Activated naive CD4-positive, alpha-beta T cell treated with anti-CD3 and anti-CD28 coated beads for 36 hours (primary cell): ENCODE data around the gene SERF2. TPM values are rescaled to one million over a fixed set of nuclear protein-coding genes. Genes with fewer than 3 reads are reported as not detected.

Experiments
- CTCF ChIA-PET: fragments of 350-600 bp; sonication (Branson Sonifier 250); formaldehyde crosslinking; loops from one replicate; lab custom pipeline; 2021; ENCODE audit warnings: antibody characterized with exemption; lab: Charles Lee
- DNase-seq: peaks from one replicate; pipeline ENCODE4 v3.0.0-alpha.2; 2020
- H3K27ac Mint-ChIP-seq: one replicate; pipeline ENCODE4 v1.8.0; 2021; ENCODE audit warnings: mild to moderate bottlenecking, mixed read lengths
- H3K27me3 Mint-ChIP-seq: one replicate; pipeline ENCODE4 v1.8.0; 2021; ENCODE audit warnings: low read depth, mixed read lengths
- H3K36me3 Mint-ChIP-seq: one replicate; pipeline ENCODE4 v1.8.0; 2021; ENCODE audit warnings: low read depth, mixed read lengths
- H3K4me1 Mint-ChIP-seq: one replicate; pipeline ENCODE4 v1.8.0; 2021; ENCODE audit warnings: low read depth, mixed read lengths
- H3K4me3 Mint-ChIP-seq: one replicate; pipeline ENCODE4 v1.8.0; 2021; ENCODE audit warnings: mild to moderate bottlenecking, moderate library complexity, mixed read lengths
- H3K9me3 Mint-ChIP-seq: one replicate; pipeline ENCODE4 v1.8.0; 2021; ENCODE audit warnings: mixed read lengths
- intact Hi-C: fragments of 100-400 bp; cut with micrococcal nuclease; formaldehyde crosslinking; loops from one replicate; pipeline ENCODE4 v1.15.1; 2023
- total RNA-seq, 2 experiments: library from RNA; stranded (reverse); gene quantifications; one replicate each; pipeline ENCODE4 v1.2.3, GENCODE V29; 2021

SERF2 gene
- total RNA-seq, 2 experiments from 2014 or later, result 781 to 808 TPM

GRCh38 chr15:43774062-43774461, 18.1 kb upstream of the SERF2 start:
- DNase-seq, result no peak
- Mint-ChIP-seq H3K4me1 (peaks cover 21% of the 10 kb centered on the region), H3K9me3 (no peaks in the 10 kb centered on the region), H3K27me3 (no peaks in the 10 kb centered on the region), H3K27ac (peak overlapping the region; percentile 26), H3K4me3 (no peak overlapping the region), H3K36me3 (peaks cover 26% of the 10 kb centered on the region)
- CTCF ChIA-PET, result interaction anchor here (0.6 kb wide), 2 partner anchors 21 to 448 kb away, joined by 3 to 4 read pairs; no protein-coding TSS in a partner anchor
- intact Hi-C loops, result no loop called here

GRCh38 chr15:43775411-43775965, 16.6 kb upstream of the SERF2 start:
- peaks cover 23% of the 10 kb centered on the region for H3K4me1 Mint-ChIP-seq
- H3K36me3 Mint-ChIP-seq, result peaks cover 16% of the 10 kb centered on the region
- intact Hi-C loops, result no loop called here
- peak overlapping the region; percentile 24 for H3K27ac Mint-ChIP-seq
- H3K9me3 Mint-ChIP-seq, result no peaks in the 10 kb centered on the region
- no peaks in the 10 kb centered on the region for H3K27me3 Mint-ChIP-seq
- DNase-seq, result no peak
- CTCF ChIA-PET, result interaction anchor here (0.7 to 2.8 kb wide), 4 partner anchors 10 to 360 kb away, joined by 3 to 17 read pairs (median 5); no protein-coding TSS in a partner anchor
- no peak overlapping the region for H3K4me3 Mint-ChIP-seq

- CTCF ChIA-PET, result interaction anchor here (1.1 to 2.8 kb wide), 7 partner anchors 10 to 52 kb away, joined by 4 to 17 read pairs (median 8); partner anchors contain the start of genes HYPK, SERF2 and SERINC4
- no peaks in the 10 kb centered on the region for H3K9me3 Mint-ChIP-seq
- H3K36me3 Mint-ChIP-seq, result peaks cover 9% of the 10 kb centered on the region
- H3K27ac Mint-ChIP-seq, result peak overlapping the region; percentile 36
- intact Hi-C loops, result loop anchor here (2.0 kb wide), 1 partner anchor 335 kb away; no protein-coding TSS in a partner anchor
- DNase-seq, result peak; percentile 22
- H3K4me3 Mint-ChIP-seq, result peak overlapping the region; percentile 89
- H3K27me3 Mint-ChIP-seq, result no peaks in the 10 kb centered on the region
- peaks cover 23% of the 10 kb centered on the region for H3K4me1 Mint-ChIP-seq
Measured at GRCh38 chr15:43776101-43776717, 15.9 kb upstream of the SERF2 start.

- H3K27ac Mint-ChIP-seq, result peak within 1 kb of the TSS; percentile 84
- H3K27me3 Mint-ChIP-seq, result no peaks in the 10 kb centered on the region
- CTCF ChIA-PET, result interaction anchor here (0.6 to 2.8 kb wide), 10 partner anchors 10 to 385 kb away, joined by 3 to 17 read pairs (median 6); partner anchors contain the start of genes HYPK, MFAP1, SERF2 and SERINC4
- DNase-seq, result peak; percentile 79
- H3K4me1 Mint-ChIP-seq, result peaks cover 23% of the 10 kb centered on the region
- H3K36me3 Mint-ChIP-seq, result peaks cover 5% of the 10 kb centered on the region
- intact Hi-C loops, result loop anchor here (1.0 to 2.0 kb wide), 6 partner anchors 7 to 336 kb away; partner anchors contain the start of genes HYPK, SERF2 and SERINC4
- H3K4me3 Mint-ChIP-seq, result peak within 1 kb of the TSS; percentile 89
- no peaks in the 10 kb centered on the region for H3K9me3 Mint-ChIP-seq
Measured at GRCh38 chr15:43776718-43777266, 15.3 kb upstream of the SERF2 start, which contains the start of gene ELL3. Gene ELL3, minus strand, starts transcription at chr15:43776966. Its CDS starts 65 bp downstream, at chr15:43776901.

GRCh38 chr15:43777267-43777914, 14.7 kb upstream of the SERF2 start:
- Mint-ChIP-seq H3K36me3 (peaks cover 2% of the 10 kb centered on the region), H3K27ac (peak overlapping the region; percentile 84), H3K4me3 (peak overlapping the region; percentile 89), H3K4me1 (peaks cover 23% of the 10 kb centered on the region), H3K9me3 (no peaks in the 10 kb centered on the region), H3K27me3 (no peaks in the 10 kb centered on the region)
- peak; percentile 95 for DNase-seq
- CTCF ChIA-PET, result interaction anchor here (0.6 to 2.8 kb wide), 10 partner anchors 9 to 385 kb away, joined by 3 to 17 read pairs (median 6); partner anchors contain the start of genes HYPK, MFAP1, SERF2 and SERINC4
- intact Hi-C loops, result loop anchor here (1.0 to 2.0 kb wide), 6 partner anchors 8 to 337 kb away; partner anchors contain the start of genes HYPK, SERF2 and SERINC4

GRCh38 chr15:43779016-43779415, 13.1 kb upstream of the SERF2 start:
- no peaks in the 10 kb centered on the region for H3K36me3 Mint-ChIP-seq
- H3K4me3 Mint-ChIP-seq, result no peak overlapping the region
- peak overlapping the region; percentile 28 for H3K27ac Mint-ChIP-seq
- peaks cover 23% of the 10 kb centered on the region for H3K4me1 Mint-ChIP-seq
- intact Hi-C loops, result no loop called here
- H3K27me3 Mint-ChIP-seq, result no peaks in the 10 kb centered on the region
- CTCF ChIA-PET, result interaction anchor here (0.7 to 1.0 kb wide), 2 partner anchors 8 to 338 kb away, joined by 3 to 8 read pairs; no protein-coding TSS in a partner anchor
- DNase-seq, result no peak
- H3K9me3 Mint-ChIP-seq, result no peaks in the 10 kb centered on the region

GRCh38 chr15:43789409-43789808, 2.7 kb upstream of the SERF2 start:
- intact Hi-C loops, result no loop called here
- no peaks in the 10 kb centered on the region for H3K27me3 Mint-ChIP-seq
- CTCF ChIA-PET, result no interaction called here
- H3K4me1 Mint-ChIP-seq, result peaks cover 19% of the 10 kb centered on the region
- no peak for DNase-seq
- no peak overlapping the region for H3K27ac Mint-ChIP-seq
- H3K36me3 Mint-ChIP-seq, result peaks cover 24% of the 10 kb centered on the region
- H3K4me3 Mint-ChIP-seq, result no peak overlapping the region
- H3K9me3 Mint-ChIP-seq, result no peaks in the 10 kb centered on the region

- no peaks in the 10 kb centered on the region for H3K27me3 Mint-ChIP-seq
- peaks cover 48% of the 10 kb centered on the region for H3K36me3 Mint-ChIP-seq
- H3K4me3 Mint-ChIP-seq, result peak overlapping the region; percentile 90
- H3K27ac Mint-ChIP-seq, result peak overlapping the region; percentile 92
- peak; percentile 58 for DNase-seq
- H3K4me1 Mint-ChIP-seq, result peaks cover 43% of the 10 kb centered on the region
- intact Hi-C loops, result loop anchor here (1.0 kb wide), 5 partner anchors 7 to 283 kb away; partner anchors contain the start of genes HYPK, MFAP1 and SERINC4
- CTCF ChIA-PET, result interaction anchor here (1.0 kb wide), 1 partner anchor 23 kb away, joined by 5 read pairs; no protein-coding TSS in a partner anchor
- no peaks in the 10 kb centered on the region for H3K9me3 Mint-ChIP-seq
Measured at GRCh38 chr15:43792761-43793476, 799 bp downstream of the SERF2 start.

- Mint-ChIP-seq H3K27me3 (no peaks in the 10 kb centered on the region), H3K4me1 (peaks cover 50% of the 10 kb centered on the region), H3K4me3 (peak overlapping the region; percentile 90), H3K9me3 (no peaks in the 10 kb centered on the region), H3K27ac (peak overlapping the region; percentile 92), H3K36me3 (peaks cover 54% of the 10 kb centered on the region)
- intact Hi-C loops, result no loop called here
- CTCF ChIA-PET, result interaction anchor here (1.0 kb wide), 1 partner anchor 24 kb away, joined by 5 read pairs; no protein-coding TSS in a partner anchor
- no peak for DNase-seq
Measured at GRCh38 chr15:43793647-43794046, 1.5 kb downstream of the SERF2 start.

GRCh38 chr15:43794269-43795037, 2.3 kb downstream of the SERF2 start:
- Mint-ChIP-seq H3K27me3 (no peaks in the 10 kb centered on the region), H3K9me3 (no peaks in the 10 kb centered on the region), H3K27ac (peak overlapping the region; percentile 92), H3K36me3 (peaks cover 62% of the 10 kb centered on the region), H3K4me1 (peaks cover 56% of the 10 kb centered on the region), H3K4me3 (peak overlapping the region; percentile 90)
- intact Hi-C loops, result no loop called here
- CTCF ChIA-PET, result interaction anchor here (3.5 kb wide), 1 partner anchor 18 kb away, joined by 17 read pairs; the partner anchor contains the start of gene ELL3
- DNase-seq, result no peak
